Mammary epithelial cell (primary cell): ENCODE results near the gene XYLT1.

Experiments
- CTCF ChIP-seq, 2 donors: IDR thresholded peaks in 1 of 2; conservative IDR thresholded peaks in 1 of 2; 2 replicates each; pipeline ENCODE4 v1.5.1; 2011 to 2012; ENCODE audit warnings: inconsistent platforms in 2 of 2, low read length in 2 of 2, mild to moderate bottlenecking in 2 of 2, control low read depth in 1 of 2, low read depth in 1 of 2; ENCODE audit not compliant: insufficient read depth in 1 of 2; ENCODE audit errors: extremely low read depth in 1 of 2
- EZH2 ChIP-seq: IDR thresholded peaks from 2 replicates; pipeline ENCODE4 v1.6.1; 2012; ENCODE audit warnings: low read length, inconsistent platforms, borderline replicate concordance

GRCh38 chr16:17334096-17334495 is 136.7 kb downstream of the XYLT1 start:
- no peak for TF ChIP-seq CTCF (conservative IDR thresholded peaks at IDR 0.05 in 1 of 2, IDR thresholded peaks at IDR 0.05 in 1 of 2; ENCODE audit: extremely low read depth in 1 of 2, insufficient read depth in 1 of 2, low read depth in 1 of 2, low read length in 2 of 2)
- TF ChIP-seq EZH2: no peak
